ENCODE data around the gene LHFPL5.

The LHFPL5 gene

DNA sequence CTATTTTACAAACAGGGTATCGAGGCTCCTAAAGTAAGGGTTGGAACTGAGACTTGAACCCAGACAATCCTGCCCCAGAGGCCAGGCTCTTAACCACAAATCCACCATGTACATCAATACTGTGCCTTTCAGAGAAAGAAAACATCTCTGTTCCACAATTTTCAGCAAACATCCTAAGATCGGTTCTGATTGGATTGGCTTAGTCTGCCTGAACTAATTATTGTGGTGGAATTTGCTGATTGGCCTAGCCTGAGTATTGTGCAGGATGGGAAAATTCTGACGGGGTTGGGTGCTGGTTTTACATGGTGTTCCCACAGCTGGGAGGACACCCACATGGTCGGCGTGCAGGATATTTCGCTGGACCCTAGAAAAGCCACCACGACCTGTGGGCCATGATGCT lies 24.4 kb upstream of the LHFPL5 start, which contains the start of gene CLPSL1:
TSS of gene CLPSL1 (plus strand) at position 301 of the 400 bp plus-strand sequence. CDS start at position 393, 92 bp downstream.
- ChIA-PET CTCF (no interaction called here), POLR2A (no interaction called here)
- no peak for DNase-seq (ENCODE audit: extremely low spot score)
- TF ChIP-seq, protein P1, sequence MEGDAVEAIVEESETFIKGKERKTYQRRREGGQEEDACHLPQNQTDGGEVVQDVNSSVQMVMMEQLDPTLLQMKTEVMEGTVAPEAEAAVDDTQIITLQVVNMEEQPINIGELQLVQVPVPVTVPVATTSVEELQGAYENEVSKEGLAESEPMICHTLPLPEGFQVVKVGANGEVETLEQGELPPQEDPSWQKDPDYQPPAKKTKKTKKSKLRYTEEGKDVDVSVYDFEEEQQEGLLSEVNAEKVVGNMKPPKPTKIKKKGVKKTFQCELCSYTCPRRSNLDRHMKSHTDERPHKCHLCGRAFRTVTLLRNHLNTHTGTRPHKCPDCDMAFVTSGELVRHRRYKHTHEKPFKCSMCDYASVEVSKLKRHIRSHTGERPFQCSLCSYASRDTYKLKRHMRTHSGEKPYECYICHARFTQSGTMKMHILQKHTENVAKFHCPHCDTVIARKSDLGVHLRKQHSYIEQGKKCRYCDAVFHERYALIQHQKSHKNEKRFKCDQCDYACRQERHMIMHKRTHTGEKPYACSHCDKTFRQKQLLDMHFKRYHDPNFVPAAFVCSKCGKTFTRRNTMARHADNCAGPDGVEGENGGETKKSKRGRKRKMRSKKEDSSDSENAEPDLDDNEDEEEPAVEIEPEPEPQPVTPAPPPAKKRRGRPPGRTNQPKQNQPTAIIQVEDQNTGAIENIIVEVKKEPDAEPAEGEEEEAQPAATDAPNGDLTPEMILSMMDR (IDR thresholded peaks at IDR 0.05; ENCODE audit: control extremely low read depth, extremely low read depth, low read depth, missing control alignments): no peak

DNA sequence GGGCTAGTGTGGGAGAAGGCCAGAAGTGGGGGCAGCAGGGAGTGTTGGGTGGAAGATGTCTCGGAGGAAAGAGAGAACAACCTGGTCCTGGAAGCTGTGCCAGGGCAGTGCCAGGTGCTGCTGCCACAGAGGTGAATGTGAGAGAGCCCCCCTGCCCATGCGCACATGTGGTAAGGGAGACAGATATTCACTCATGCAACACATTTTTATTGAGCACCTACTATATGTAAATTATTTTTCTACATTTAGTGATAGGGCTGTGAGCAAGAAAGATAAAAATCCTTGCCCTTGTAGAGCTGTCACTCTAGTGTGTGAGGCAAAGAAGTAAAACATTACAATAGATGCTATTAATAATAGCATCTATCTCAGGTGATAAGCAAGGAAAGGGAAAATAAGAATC lies 23.9 kb upstream of the LHFPL5 start:
- ChIA-PET POLR2A (no interaction called here), CTCF (no interaction called here)
- no peak for DNase-seq (ENCODE audit: extremely low spot score)
- TF ChIP-seq, protein P1 (IDR thresholded peaks at IDR 0.05; ENCODE audit: control extremely low read depth, extremely low read depth, low read depth, missing control alignments): no peak

DNA sequence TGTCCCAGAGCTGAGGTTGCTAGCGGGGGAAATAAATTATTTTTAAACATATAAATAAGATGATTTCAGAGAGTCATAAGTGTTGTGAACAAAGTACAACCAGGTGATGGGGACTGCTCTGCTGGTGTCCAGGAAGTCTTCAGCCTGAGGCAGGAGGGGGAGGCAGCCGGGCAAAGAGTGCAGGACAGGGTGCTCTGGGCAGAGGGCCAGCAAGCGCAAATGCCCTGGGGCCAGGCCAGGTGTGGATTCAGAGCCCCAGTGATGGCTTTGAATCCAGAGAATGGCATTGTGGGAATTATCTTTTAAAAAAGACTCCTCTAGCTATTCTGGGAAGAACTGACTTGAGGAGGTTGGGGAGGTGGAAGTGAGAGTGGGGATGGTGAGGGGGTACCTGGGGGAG lies 22.7 kb upstream of the LHFPL5 start:
- DNase-seq (ENCODE audit: extremely low spot score): no peak
- ChIA-PET POLR2A (no interaction called here), CTCF (no interaction called here)
- TF ChIP-seq, protein P1 (IDR thresholded peaks at IDR 0.05; ENCODE audit: control extremely low read depth, extremely low read depth, low read depth, missing control alignments): no peak

DNA sequence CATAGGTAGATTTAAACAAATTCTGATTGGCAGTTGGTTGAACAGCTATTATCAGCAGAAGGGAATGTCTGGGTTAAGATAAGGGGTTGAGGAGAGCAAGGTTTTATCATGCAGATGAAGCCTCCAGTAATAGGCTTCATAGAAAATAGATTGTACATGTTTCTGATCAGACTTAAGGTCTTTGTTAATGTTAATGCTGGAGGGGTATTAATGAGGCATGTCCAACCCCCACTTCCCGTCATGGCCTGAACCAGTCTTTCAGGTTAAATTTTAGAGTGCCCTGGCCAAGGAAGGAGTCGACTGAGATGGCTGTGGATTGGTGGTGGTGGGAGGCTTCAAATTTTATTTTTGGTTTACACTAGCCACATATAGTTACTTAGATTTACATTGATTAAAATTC lies 21.0 kb upstream of the LHFPL5 start:
- ChIA-PET POLR2A (no interaction called here), CTCF (no interaction called here)
- TF ChIP-seq, protein P1 (IDR thresholded peaks at IDR 0.05; ENCODE audit: control extremely low read depth, extremely low read depth, low read depth, missing control alignments): no peak
- DNase-seq (ENCODE audit: extremely low spot score): no peak

DNA sequence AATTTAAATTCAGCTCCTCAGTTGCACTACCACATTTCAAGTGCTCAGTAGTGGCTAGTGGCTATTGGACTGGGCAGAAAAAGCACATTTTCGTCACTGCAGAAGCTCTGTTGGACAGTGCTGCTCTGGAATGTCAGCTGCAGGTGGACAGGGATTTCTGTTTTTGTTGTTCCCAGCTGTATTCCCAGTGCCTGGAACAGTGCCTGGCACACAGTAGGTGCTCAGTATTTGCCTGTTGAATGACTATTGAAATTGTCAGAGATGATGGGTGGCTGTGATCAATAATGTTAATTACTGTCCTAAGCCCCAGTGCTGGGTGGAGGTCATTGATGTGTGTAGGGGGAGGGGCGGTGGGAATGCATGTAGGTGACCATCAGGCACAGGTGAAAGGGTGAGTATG lies 18.9 kb upstream of the LHFPL5 start:
- TF ChIP-seq, protein P1 (IDR thresholded peaks at IDR 0.05; ENCODE audit: control extremely low read depth, extremely low read depth, low read depth, missing control alignments): no peak

DNA sequence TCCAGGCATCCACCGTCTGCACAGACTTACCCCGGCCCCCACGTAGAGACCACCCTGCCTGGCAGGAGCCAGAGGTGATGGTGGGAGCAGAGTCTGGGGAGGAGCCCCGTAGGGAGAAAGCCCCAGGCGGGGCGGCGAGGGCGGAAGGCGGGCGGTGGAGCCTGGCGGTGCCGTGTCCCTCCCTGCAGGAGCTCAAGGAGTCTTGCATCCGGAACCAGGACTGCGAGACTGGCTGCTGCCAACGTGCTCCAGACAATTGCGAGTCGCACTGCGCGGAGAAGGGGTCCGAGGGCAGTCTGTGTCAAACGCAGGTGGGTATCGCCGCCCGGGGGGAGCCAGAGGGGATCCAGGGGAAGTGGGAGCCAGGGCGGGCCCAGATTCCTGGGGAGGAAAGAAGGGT lies 18.3 kb upstream of the LHFPL5 start:
- TF ChIP-seq, protein P1 (IDR thresholded peaks at IDR 0.05; ENCODE audit: control extremely low read depth, extremely low read depth, low read depth, missing control alignments): no peak
- ChIA-PET CTCF (interaction anchor here (1.6 to 4.3 kb wide), 5 partner anchors 8 to 50 kb away, joined by 3 to 27 read pairs (median 5); partner anchors contain the start of genes ARMC12 and CLPS), POLR2A (no interaction called here)
- no peak for DNase-seq (ENCODE audit: extremely low spot score)

More for the DNA sequence above, 18.9 kb upstream of the LHFPL5 start:
- CTCF ChIA-PET: interaction anchor here (1.7 to 4.3 kb wide), 4 partner anchors 7 to 50 kb away, joined by 3 to 27 read pairs (median 4); partner anchors contain the start of genes ARMC12 and CLPS
- POLR2A ChIA-PET: no interaction called here
- DNase-seq (ENCODE audit: extremely low spot score): no peak

Measured in GM10248 (cell line).